Central memory CD4-positive, alpha-beta T cell (primary cell): ENCODE measurements around the gene RRP15.
A peak's percentile ranks its signal among the peaks of the same experiment; 100 is the strongest.

Source experiments
- DNase-seq: peaks from one replicate; pipeline ENCODE4 v3.0.0; 2022

The RRP15 gene

GRCh38 chr1:218364028-218364710 is 79.1 kb downstream of the RRP15 start:
- DNase-seq, result no peak

- no peak for DNase-seq
Observed at GRCh38 chr1:218365226-218365999, 80.3 kb downstream of the RRP15 start.

- no peak for DNase-seq
Observed at GRCh38 chr1:218366322-218367052, 81.4 kb downstream of the RRP15 start.

- DNase-seq, result no peak
Observed at GRCh38 chr1:218367118-218367517, 82.0 kb downstream of the RRP15 start.

GRCh38 chr1:218368686-218369085 is 83.6 kb downstream of the RRP15 start:
- DNase-seq, result no peak

- DNase-seq, result no peak
Observed at GRCh38 chr1:218369688-218370511, 84.8 kb downstream of the RRP15 start.

- no peak for DNase-seq
Observed at GRCh38 chr1:218371927-218372672, 87.0 kb downstream of the RRP15 start.

GRCh38 chr1:218374401-218375353 is 89.6 kb downstream of the RRP15 start:
- DNase-seq, result no peak

GRCh38 chr1:218376722-218377121 is 91.6 kb downstream of the RRP15 start:
- DNase-seq, result no peak

GRCh38 chr1:218377143-218377660 is 92.1 kb downstream of the RRP15 start:
- DNase-seq, result peak; percentile 55

GRCh38 chr1:218380125-218380977 is 95.3 kb downstream of the RRP15 start:
- no peak for DNase-seq

GRCh38 chr1:218382261-218382660 is 97.2 kb downstream of the RRP15 start:
- no peak for DNase-seq

- DNase-seq, result no peak
Observed at GRCh38 chr1:218383051-218383450, 98.0 kb downstream of the RRP15 start.

- no peak for DNase-seq
Observed at GRCh38 chr1:218383681-218384080, 98.6 kb downstream of the RRP15 start.

GRCh38 chr1:218384581-218384993 is 99.5 kb downstream of the RRP15 start:
- no peak for DNase-seq
